ENCODE data around the gene PRR36.
A peak's percentile ranks its signal among the peaks of the same experiment; 100 is the strongest.

GRCh38 chr19:7868671-7869452 is 5.3 kb downstream of the PRR36 start:
- TF ChIP-seq, protein P1, sequence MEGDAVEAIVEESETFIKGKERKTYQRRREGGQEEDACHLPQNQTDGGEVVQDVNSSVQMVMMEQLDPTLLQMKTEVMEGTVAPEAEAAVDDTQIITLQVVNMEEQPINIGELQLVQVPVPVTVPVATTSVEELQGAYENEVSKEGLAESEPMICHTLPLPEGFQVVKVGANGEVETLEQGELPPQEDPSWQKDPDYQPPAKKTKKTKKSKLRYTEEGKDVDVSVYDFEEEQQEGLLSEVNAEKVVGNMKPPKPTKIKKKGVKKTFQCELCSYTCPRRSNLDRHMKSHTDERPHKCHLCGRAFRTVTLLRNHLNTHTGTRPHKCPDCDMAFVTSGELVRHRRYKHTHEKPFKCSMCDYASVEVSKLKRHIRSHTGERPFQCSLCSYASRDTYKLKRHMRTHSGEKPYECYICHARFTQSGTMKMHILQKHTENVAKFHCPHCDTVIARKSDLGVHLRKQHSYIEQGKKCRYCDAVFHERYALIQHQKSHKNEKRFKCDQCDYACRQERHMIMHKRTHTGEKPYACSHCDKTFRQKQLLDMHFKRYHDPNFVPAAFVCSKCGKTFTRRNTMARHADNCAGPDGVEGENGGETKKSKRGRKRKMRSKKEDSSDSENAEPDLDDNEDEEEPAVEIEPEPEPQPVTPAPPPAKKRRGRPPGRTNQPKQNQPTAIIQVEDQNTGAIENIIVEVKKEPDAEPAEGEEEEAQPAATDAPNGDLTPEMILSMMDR (conservative IDR thresholded peaks at IDR 0.05; ENCODE audit: low read depth, low read length): peak; percentile 58; the same call in 1 of the 2 replicates
- TF ChIP-seq EZH2 (IDR thresholded peaks at IDR 0.05; ENCODE audit: borderline replicate concordance, low read depth, low read length, poor library complexity, severe bottlenecking): no peak

Data from A673 (cell line).